Right lobe of liver (tissue), 6 donors: ENCODE data around the gene CC2D2B. TPM values are rescaled to one million over a fixed set of nuclear protein-coding genes. Genes with fewer than 3 reads are reported as not detected.

Experiments used
- ATAC-seq, 4 donors: fragments of 200-7000 bp; cut with Tn5 transposase; one replicate each; pipeline ENCODE4 v1.9.1; 2020; ENCODE audit warnings: mild to moderate bottlenecking in 4 of 4, moderate library complexity in 4 of 4
- DNase-seq, 3 donors: peaks; one replicate each; pipeline ENCODE4 v3.0.0-alpha.2; 2020
- H3K27ac ChIP-seq, 3 donors: fragments of 200-600 bp; one replicate each; pipeline ENCODE4 v1.8.0; 2022
- H3K27me3 ChIP-seq, 2 donors: fragments of 200-600 bp; one replicate each; pipeline ENCODE4 v1.8.0; 2022
- H3K36me3 ChIP-seq, 4 donors: fragments of 200-600 bp; sonication (generic) in 1 of 4; one replicate each; pipeline versions ENCODE4 v1.5.1 to v1.8.0; 2017 to 2022; ENCODE audit warnings: control low read depth in 1 of 4
- H3K4me1 ChIP-seq, 4 donors: fragments of 200-600 bp; sonication (generic) in 1 of 4; one replicate each; pipeline versions ENCODE4 v1.5.1 to v1.8.0; 2017 to 2022; ENCODE audit warnings: control low read depth in 1 of 4
- H3K4me3 ChIP-seq, 3 donors: fragments of 200-600 bp; one replicate each; pipeline ENCODE4 v1.8.0; 2022
- H3K9me3 ChIP-seq, 4 donors: fragments of 200-600 bp; sonication (generic) in 1 of 4; one replicate each; pipeline versions ENCODE4 v1.5.1 to v1.8.0; 2017 to 2022; ENCODE audit warnings: control low read depth in 1 of 4
- CTCF ChIP-seq, 4 donors: fragments of 200-600 bp in 3 of 4; fragments of 450-650 bp in 1 of 4; IDR thresholded peaks; one replicate each; pipeline versions ENCODE4 v1.5.1 to v1.8.0; 2016 to 2022; ENCODE audit warnings: antibody characterized with exemption in 4 of 4, mild to moderate bottlenecking in 2 of 4
- POLR2A ChIP-seq: fragments of 450-650 bp; IDR thresholded peaks from one replicate; pipeline ENCODE4 v1.6.1; 2017; ENCODE audit warnings: antibody characterized with exemption, mild to moderate bottlenecking
- WGBS: methylation state at CpG from one replicate; pipeline ENCODE4 v1.1.6; 2018; ENCODE audit warnings: low coverage, low lambda C conversion rate; ENCODE audit not compliant: insufficient coverage; ENCODE audit errors: missing lambda C conversion rate; 5-methylcytosine and 5-hydroxymethylcytosine counted together
- intact Hi-C, 2 donors: fragments of 100-400 bp; cut with DNase I; formaldehyde crosslinking; loops; one replicate each; pipeline versions ENCODE4 v1.11.2 to v1.14.1; 2022
- microRNA-seq, 2 donors: library from miRNA; unstranded; fragments of <30 nt; microRNA quantifications; one replicate each; pipeline ENCODE4, GENCODE V29; 2019 to 2020
- small RNA-seq, 2 experiments: library from RNA; depleted of rRNA; stranded (forward); fragments of <200 nt; gene quantifications; one replicate each; pipeline ENCODE3, GENCODE V24; 2016
- total RNA-seq, 6 experiments: library from RNA; depleted of rRNA in 2 of 6; stranded (reverse); fragments of >200 nt in 2 of 6; fragmentation: NEBNext Ultra II Directional in 3 of 6; extraction: Animal tissue kit (Norgen Biotek cat#: 25700) in 3 of 6; gene quantifications; one replicate each; pipeline versions ENCODE4 v1.1.0 to v1.2.4, GENCODE V29; 2016 to 2023
- donor health status: DM: no; HTN: yes; CAD: no.
- donor health status: DM: no; HTN: no; CAD: no.
- donor health status: DM: no; HTN: no; CAD: no.
- donor health status: DM: no; HTN: yes; CAD: no.
- donor health status: DM: no; HTN: yes; CAD: no.

CC2D2B gene
- total RNA-seq, 6 experiments from 2014 or later, result 0.10 to 0.86 (median 0.27) TPM; not detected in 2

DNA sequence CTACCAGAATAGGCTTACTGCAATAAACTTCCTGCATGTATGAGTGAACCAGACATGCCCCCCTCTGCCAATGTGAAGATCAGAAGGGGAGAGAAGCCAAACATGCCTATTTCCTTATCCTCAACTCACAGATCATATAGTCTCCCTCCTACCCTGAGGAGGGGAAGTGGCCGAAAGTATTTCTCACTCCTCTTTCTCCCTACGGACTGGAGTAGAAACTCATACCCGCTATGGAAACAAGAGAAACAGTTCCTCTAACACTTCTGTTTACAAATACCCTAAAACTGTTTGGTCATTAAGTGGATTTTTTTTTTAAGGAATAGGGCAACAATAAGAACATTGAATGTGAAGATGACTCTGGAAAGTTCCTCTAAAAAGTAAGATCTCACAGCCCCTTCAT is 167.0 kb downstream of the CC2D2B start:
- 95% methylated on average over 3 of the region's 3 CpGs for WGBS
- no peak for DNase-seq
- Histone ChIP-seq H3K27ac (no peak overlapping the region), H3K4me3 (no peak overlapping the region), H3K27me3 (no peaks in the 10 kb centered on the region), H3K9me3 (no peaks in the 10 kb centered on the region), H3K36me3 (no peaks in the 10 kb centered on the region), H3K4me1 (no peaks in the 10 kb centered on the region)
- no peak for ATAC-seq
- no peak for TF ChIP-seq POLR2A
- no peak for TF ChIP-seq CTCF (IDR thresholded peaks at IDR 0.05)
- intact Hi-C loops, result no loop called here

DNA sequence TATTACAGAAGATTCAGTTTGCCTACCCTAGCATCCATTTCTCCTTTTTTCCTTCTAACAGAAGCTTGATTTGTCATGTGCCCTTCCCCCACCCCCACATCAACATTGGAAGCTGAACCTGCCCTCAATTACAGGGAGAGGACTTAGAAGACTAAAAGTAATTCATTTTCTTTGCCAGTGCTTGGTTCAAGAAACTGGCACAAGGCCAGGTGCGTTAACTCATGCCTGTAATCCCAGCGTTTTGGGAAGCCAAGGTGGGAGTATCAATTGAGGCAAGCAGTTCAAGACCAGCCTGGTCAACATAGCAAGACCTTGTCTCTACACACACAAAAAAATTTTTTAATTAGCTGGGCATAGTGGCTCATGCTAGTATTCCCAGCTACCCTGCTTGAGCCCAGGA is 168.2 kb downstream of the CC2D2B start:
- ATAC-seq (no peak), DNase-seq (no peak)
- H3K36me3 ChIP-seq, result no peaks in the 10 kb centered on the region
- H3K4me1 ChIP-seq, result no peaks in the 10 kb centered on the region
- H3K4me3 ChIP-seq, result no peak overlapping the region
- WGBS, result no CpG with 5 or more reads among the region's 2 CpGs
- no peaks in the 10 kb centered on the region for H3K9me3 ChIP-seq
- H3K27me3 ChIP-seq, result no peaks in the 10 kb centered on the region
- no peak overlapping the region for H3K27ac ChIP-seq
- intact Hi-C loops, result no loop called here
- TF ChIP-seq POLR2A (no peak), CTCF (IDR thresholded peaks at IDR 0.05) (no peak)

DNA sequence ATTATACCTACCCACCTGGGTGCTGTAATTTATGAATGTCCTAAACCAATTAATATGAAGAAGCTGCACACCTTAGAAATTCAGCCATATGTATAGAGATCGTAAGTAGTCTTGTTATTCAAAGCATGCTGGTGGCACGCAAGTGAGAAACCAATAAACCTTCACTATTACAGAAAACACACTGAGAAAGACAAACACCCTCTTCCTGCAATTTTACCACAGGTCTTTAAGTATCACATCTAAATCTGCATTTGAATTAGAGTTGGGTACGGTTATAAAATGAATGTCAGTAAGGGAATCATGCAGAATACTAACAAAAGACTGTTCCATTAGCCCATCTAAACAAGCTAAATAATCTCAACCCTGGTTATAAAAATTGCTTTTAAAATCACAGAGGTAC is 169.4 kb downstream of the CC2D2B start:
- H3K9me3 ChIP-seq, result no peaks in the 10 kb centered on the region
- no peaks in the 10 kb centered on the region for H3K27me3 ChIP-seq
- no peak overlapping the region for H3K27ac ChIP-seq
- H3K4me1 ChIP-seq, result no peaks in the 10 kb centered on the region
- TF ChIP-seq POLR2A (no peak), CTCF (IDR thresholded peaks at IDR 0.05) (no peak)
- ATAC-seq (no peak), DNase-seq (no peak)
- H3K4me3 ChIP-seq, result no peak overlapping the region
- intact Hi-C loops, result no loop called here
- H3K36me3 ChIP-seq, result no peaks in the 10 kb centered on the region
- 80% methylated on average over 3 of the region's 3 CpGs for WGBS

- Histone ChIP-seq H3K4me3 (no peak overlapping the region), H3K9me3 (no peaks in the 10 kb centered on the region), H3K4me1 (no peaks in the 10 kb centered on the region), H3K27me3 (no peaks in the 10 kb centered on the region), H3K36me3 (no peaks in the 10 kb centered on the region), H3K27ac (no peak overlapping the region)
- DNase-seq (no peak), ATAC-seq (no peak)
- no peak for TF ChIP-seq POLR2A
- no peak for TF ChIP-seq CTCF (IDR thresholded peaks at IDR 0.05)
- 100% methylated on average over 1 of the region's 2 CpGs for WGBS
- intact Hi-C loops, result no loop called here
Measured at GRCh38 chr10:96082153-96082552, 174.4 kb downstream of the CC2D2B start.

Small RNAs within 50 kb of the gene (microRNA-seq; reads per million reads assigned to microRNA genes)
- gene MIR3157, result 22.5 to 23.2 reads per million in 2 donors

Small RNAs within 50 kb of the gene (small RNA-seq; reads per million reads assigned to genes)
- gene MIR3157, result 0 reads per million in 2 experiments

Other genes with a start within 250 kb of the CC2D2B start
- 10 to 100 TPM; 15.5 to 24.3 (median 19.1) TPM for gene TCTN3, start 214.0 kb upstream of the CC2D2B start, total RNA-seq
- gene ENTPD1, start 151.8 kb upstream of the CC2D2B start, total RNA-seq, result 1 to 10 TPM; 1.8 to 4.7 (median 3.6) TPM
- gene CCNJ, start 135.6 kb downstream of the CC2D2B start, total RNA-seq, result 1 to 10 TPM; 1.3 to 3.3 (median 2.3) TPM
- gene ZNF518A, start 222.3 kb downstream of the CC2D2B start, total RNA-seq, result 10 to 100 TPM in 1 of 6 experiments, 1 to 10 TPM in 5; 6.7 to 10.4 (median 8.8) TPM